ENCODE measurements around the gene SEPTIN2.
"Not testable (repeated sequence)": the region's sequence is repeated elsewhere in the genome, so short reads cannot be mapped to it uniquely, and the experiment has no call there.

The SEPTIN2 gene

GRCh38 chr2:241373446-241373845, 57.7 kb downstream of the SEPTIN2 start:
- no peak overlapping the region for H3K4me2 ChIP-seq (ENCODE audit: insufficient read depth, low read length, poor library complexity, severe bottlenecking)
- H3K27ac ChIP-seq (replicated peaks; ENCODE audit: low read length) = no peak overlapping the region
- H3K36me3 ChIP-seq (replicated peaks in 1 of 2; ENCODE audit: control insufficient read depth in 2 of 2, insufficient read depth in 2 of 2, low read length in 2 of 2) = peaks cover 3 to 38% of the 10 kb centered on the region in 2 donors
- no peak overlapping the region for H2AFZ ChIP-seq (ENCODE audit: low read length)
- no peak overlapping the region for H3K9ac ChIP-seq (ENCODE audit: low read depth, low read length, poor library complexity)
- no peak overlapping the region for H2AK5ac ChIP-seq (ENCODE audit: low read depth, low read length)
- no peak overlapping the region for H4K91ac ChIP-seq (ENCODE audit: low read depth, low read length, poor library complexity)
- no CpG with 5 or more reads among the region's 3 CpGs for WGBS, 2 donors (ENCODE audit: extremely low coverage in 2 of 2, insufficient read length in 2 of 2, insufficient replicate concordance in 1 of 2)
- no peak overlapping the region for H3K23ac ChIP-seq (ENCODE audit: low read depth, low read length, poor library complexity)
- no peak for DNase-seq (ENCODE audit: low spot score)
- no peak overlapping the region for H3K4me3 ChIP-seq (ENCODE audit: low read length in 2 of 2)
- H4K8ac ChIP-seq (ENCODE audit: low read depth, low read length) = no peak overlapping the region
- no peak overlapping the region for H2BK12ac ChIP-seq (ENCODE audit: low read length)
- no peaks in the 10 kb centered on the region for H3K27me3 ChIP-seq (ENCODE audit: control insufficient read depth in 3 of 3, insufficient read depth in 3 of 3, low read depth in 1 of 3, low read length in 3 of 3)
- peaks cover 0 to 2% of the 10 kb centered on the region in 2 donors for H3K4me1 ChIP-seq (ENCODE audit: control insufficient read depth in 2 of 2, insufficient read depth in 1 of 2, low read depth in 1 of 2, low read length in 2 of 2)
- no peak overlapping the region for H3K4ac ChIP-seq (ENCODE audit: low read length)
- no peak overlapping the region for H3K18ac ChIP-seq (ENCODE audit: low read length)
- H3K9me3 ChIP-seq (replicated peaks in 1 of 2; ENCODE audit: control insufficient read depth in 2 of 2, insufficient read depth in 1 of 2, low read depth in 1 of 2, low read length in 2 of 2) = no peaks in the 10 kb centered on the region
- H3K79me1 ChIP-seq (ENCODE audit: low read depth, low read length) = peaks cover 2% of the 10 kb centered on the region
- no peak overlapping the region for H2BK5ac ChIP-seq (ENCODE audit: low read length)
- no peak overlapping the region for H2BK120ac ChIP-seq (ENCODE audit: low read depth, low read length)
- no peak overlapping the region for H3K14ac ChIP-seq (ENCODE audit: low read length)
- H2BK15ac ChIP-seq (ENCODE audit: low read length) = no peak overlapping the region

GRCh38 chr2:241373906-241374305, 58.2 kb downstream of the SEPTIN2 start:
- not testable (repeated sequence) for H3K23ac ChIP-seq (ENCODE audit: low read depth, low read length, poor library complexity); H3K79me1 ChIP-seq (ENCODE audit: low read depth, low read length); H3K4me3 ChIP-seq (ENCODE audit: low read length in 2 of 2); H3K9ac ChIP-seq (ENCODE audit: low read depth, low read length, poor library complexity); H3K27me3 ChIP-seq (ENCODE audit: control insufficient read depth in 3 of 3, insufficient read depth in 3 of 3, low read depth in 1 of 3, low read length in 3 of 3); H3K9me3 ChIP-seq (replicated peaks in 1 of 2; ENCODE audit: control insufficient read depth in 2 of 2, insufficient read depth in 1 of 2, low read depth in 1 of 2, low read length in 2 of 2); H4K91ac ChIP-seq (ENCODE audit: low read depth, low read length, poor library complexity); H2AFZ ChIP-seq (ENCODE audit: low read length); H2BK15ac ChIP-seq (ENCODE audit: low read length); H3K14ac ChIP-seq (ENCODE audit: low read length); H3K27ac ChIP-seq (replicated peaks; ENCODE audit: low read length); H2BK120ac ChIP-seq (ENCODE audit: low read depth, low read length); DNase-seq (ENCODE audit: low spot score); H3K4me1 ChIP-seq (ENCODE audit: control insufficient read depth in 2 of 2, insufficient read depth in 1 of 2, low read depth in 1 of 2, low read length in 2 of 2); H2BK5ac ChIP-seq (ENCODE audit: low read length); H2BK12ac ChIP-seq (ENCODE audit: low read length); H3K4ac ChIP-seq (ENCODE audit: low read length); H2AK5ac ChIP-seq (ENCODE audit: low read depth, low read length); H4K8ac ChIP-seq (ENCODE audit: low read depth, low read length); H3K4me2 ChIP-seq (ENCODE audit: insufficient read depth, low read length, poor library complexity, severe bottlenecking); H3K18ac ChIP-seq (ENCODE audit: low read length)
- no CpG with 5 or more reads among the region's 6 CpGs for WGBS, 2 donors (ENCODE audit: extremely low coverage in 2 of 2, insufficient read length in 2 of 2, insufficient replicate concordance in 1 of 2)
- H3K36me3 ChIP-seq (replicated peaks in 1 of 2; ENCODE audit: control insufficient read depth in 2 of 2, insufficient read depth in 2 of 2, low read length in 2 of 2) = peaks cover 3 to 38% of the 10 kb centered on the region in 2 donors

- Histone ChIP-seq H3K4ac (ENCODE audit: low read length) (no peak overlapping the region), H3K36me3 (replicated peaks in 1 of 2; ENCODE audit: control insufficient read depth in 2 of 2, insufficient read depth in 2 of 2, low read length in 2 of 2) (peaks cover 3 to 38% of the 10 kb centered on the region in 2 donors), H4K91ac (ENCODE audit: low read depth, low read length, poor library complexity) (no peak overlapping the region), H3K18ac (ENCODE audit: low read length) (no peak overlapping the region), H4K8ac (ENCODE audit: low read depth, low read length) (no peak overlapping the region), H3K4me1 (ENCODE audit: control insufficient read depth in 2 of 2, insufficient read depth in 1 of 2, low read depth in 1 of 2, low read length in 2 of 2) (peaks cover 0 to 2% of the 10 kb centered on the region in 2 donors), H3K27ac (replicated peaks; ENCODE audit: low read length) (no peak overlapping the region), H2BK120ac (ENCODE audit: low read depth, low read length) (no peak overlapping the region), H2BK15ac (ENCODE audit: low read length) (no peak overlapping the region), H3K14ac (ENCODE audit: low read length) (no peak overlapping the region), H2BK5ac (ENCODE audit: low read length) (no peak overlapping the region), H3K4me3 (ENCODE audit: low read length in 2 of 2) (no peak overlapping the region), H3K9me3 (replicated peaks in 1 of 2; ENCODE audit: control insufficient read depth in 2 of 2, insufficient read depth in 1 of 2, low read depth in 1 of 2, low read length in 2 of 2) (no peaks in the 10 kb centered on the region), H3K9ac (ENCODE audit: low read depth, low read length, poor library complexity) (no peak overlapping the region), H2AK5ac (ENCODE audit: low read depth, low read length) (no peak overlapping the region), H2AFZ (ENCODE audit: low read length) (no peak overlapping the region), H3K4me2 (ENCODE audit: insufficient read depth, low read length, poor library complexity, severe bottlenecking) (no peak overlapping the region), H2BK12ac (ENCODE audit: low read length) (no peak overlapping the region), H3K23ac (ENCODE audit: low read depth, low read length, poor library complexity) (no peak overlapping the region), H3K27me3 (ENCODE audit: control insufficient read depth in 3 of 3, insufficient read depth in 3 of 3, low read depth in 1 of 3, low read length in 3 of 3) (no peaks in the 10 kb centered on the region), H3K79me1 (ENCODE audit: low read depth, low read length) (peaks cover 2% of the 10 kb centered on the region)
- DNase-seq (ENCODE audit: low spot score) = no peak
- no CpG with 5 or more reads among the region's 1 CpG for WGBS, 2 donors (ENCODE audit: extremely low coverage in 2 of 2, insufficient read length in 2 of 2, insufficient replicate concordance in 1 of 2)
These were observed 59.6 kb downstream of the SEPTIN2 start for GRCh38 chr2:241375300-241375699.

GRCh38 chr2:241376808-241377207, 61.1 kb downstream of the SEPTIN2 start:
- no CpG with 5 or more reads among the region's 2 CpGs for WGBS, 2 donors (ENCODE audit: extremely low coverage in 2 of 2, insufficient read length in 2 of 2, insufficient replicate concordance in 1 of 2)
- no peak overlapping the region for H4K8ac ChIP-seq (ENCODE audit: low read depth, low read length)
- no peak overlapping the region for H3K14ac ChIP-seq (ENCODE audit: low read length)
- H3K4ac ChIP-seq (ENCODE audit: low read length) = no peak overlapping the region
- no peak overlapping the region for H3K27ac ChIP-seq (replicated peaks; ENCODE audit: low read length)
- H3K4me3 ChIP-seq (ENCODE audit: low read length in 2 of 2) = no peak overlapping the region
- peaks cover 0 to 2% of the 10 kb centered on the region in 2 donors for H3K4me1 ChIP-seq (ENCODE audit: control insufficient read depth in 2 of 2, insufficient read depth in 1 of 2, low read depth in 1 of 2, low read length in 2 of 2)
- no peak overlapping the region for H3K18ac ChIP-seq (ENCODE audit: low read length)
- H3K4me2 ChIP-seq (ENCODE audit: insufficient read depth, low read length, poor library complexity, severe bottlenecking) = no peak overlapping the region
- H2BK5ac ChIP-seq (ENCODE audit: low read length) = no peak overlapping the region
- peaks cover 2% of the 10 kb centered on the region for H3K79me1 ChIP-seq (ENCODE audit: low read depth, low read length)
- H2BK15ac ChIP-seq (ENCODE audit: low read length) = no peak overlapping the region
- no peaks in the 10 kb centered on the region for H3K27me3 ChIP-seq (ENCODE audit: control insufficient read depth in 3 of 3, insufficient read depth in 3 of 3, low read depth in 1 of 3, low read length in 3 of 3)
- no peak overlapping the region for H3K23ac ChIP-seq (ENCODE audit: low read depth, low read length, poor library complexity)
- H4K91ac ChIP-seq (ENCODE audit: low read depth, low read length, poor library complexity) = no peak overlapping the region
- H3K9ac ChIP-seq (ENCODE audit: low read depth, low read length, poor library complexity) = no peak overlapping the region
- no peak for DNase-seq (ENCODE audit: low spot score)
- H2AFZ ChIP-seq (ENCODE audit: low read length) = no peak overlapping the region
- no peak overlapping the region for H2AK5ac ChIP-seq (ENCODE audit: low read depth, low read length)
- H2BK12ac ChIP-seq (ENCODE audit: low read length) = no peak overlapping the region
- peaks cover 3 to 40% of the 10 kb centered on the region in 2 donors for H3K36me3 ChIP-seq (replicated peaks in 1 of 2; ENCODE audit: control insufficient read depth in 2 of 2, insufficient read depth in 2 of 2, low read length in 2 of 2)
- no peaks in the 10 kb centered on the region for H3K9me3 ChIP-seq (replicated peaks in 1 of 2; ENCODE audit: control insufficient read depth in 2 of 2, insufficient read depth in 1 of 2, low read depth in 1 of 2, low read length in 2 of 2)
- H2BK120ac ChIP-seq (ENCODE audit: low read depth, low read length) = no peak overlapping the region
